Stimulated activated CD8-positive, alpha-beta memory T cell treated with anti-CD3 and anti-CD28 coated beads, Interleukin-4, amount 100 ng/mL, for 48 hours (primary cell): ENCODE results near the gene GRB10.

Experiments
- DNase-seq: peaks from one replicate; pipeline ENCODE4 v3.0.0-alpha.2; 2020

GRB10 gene

DNA sequence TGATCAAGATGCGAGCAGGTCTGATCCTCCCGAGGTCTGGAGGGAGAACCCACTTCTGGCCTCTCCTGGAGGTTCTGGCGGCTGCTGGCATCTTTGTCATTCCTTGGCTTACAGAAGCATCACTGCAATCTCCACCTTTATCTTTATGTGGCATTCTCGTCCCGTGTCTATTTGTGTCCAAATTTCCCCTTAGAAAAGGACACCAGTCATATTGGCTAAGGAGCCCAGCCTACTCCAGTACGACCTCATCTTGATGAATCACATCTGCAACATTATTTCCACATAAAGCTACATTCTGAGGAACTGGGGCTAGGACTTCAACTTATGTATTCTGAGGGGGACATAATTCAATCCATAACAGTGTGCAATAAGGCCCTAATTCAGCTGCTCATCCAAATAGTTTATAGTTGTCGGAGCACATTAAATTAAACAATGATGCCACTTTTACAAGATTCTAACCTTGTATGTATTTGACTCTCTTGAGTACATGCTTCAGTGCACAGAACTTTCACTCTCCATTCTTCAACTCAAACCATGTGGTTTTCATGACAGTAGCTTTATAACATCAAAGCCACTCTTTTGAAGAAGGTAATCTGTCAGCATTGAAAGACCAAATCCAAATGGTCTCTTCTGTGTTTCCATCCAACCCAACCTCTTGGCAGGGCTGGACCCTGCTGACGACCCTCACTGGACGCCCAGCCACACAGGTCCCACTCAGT is 131.3 kb downstream of the GRB10 start:
- DNase-seq, result no peak

- no peak for DNase-seq
Observed at GRCh38 chr7:50650057-50650664, 132.5 kb downstream of the GRB10 start.

GRCh38 chr7:50649259-50649885 is 133.3 kb downstream of the GRB10 start:
- no peak for DNase-seq

GRCh38 chr7:50648570-50649169 is 134.0 kb downstream of the GRB10 start:
- DNase-seq, result no peak

GRCh38 chr7:50648076-50648475 is 134.6 kb downstream of the GRB10 start:
- no peak for DNase-seq

DNA sequence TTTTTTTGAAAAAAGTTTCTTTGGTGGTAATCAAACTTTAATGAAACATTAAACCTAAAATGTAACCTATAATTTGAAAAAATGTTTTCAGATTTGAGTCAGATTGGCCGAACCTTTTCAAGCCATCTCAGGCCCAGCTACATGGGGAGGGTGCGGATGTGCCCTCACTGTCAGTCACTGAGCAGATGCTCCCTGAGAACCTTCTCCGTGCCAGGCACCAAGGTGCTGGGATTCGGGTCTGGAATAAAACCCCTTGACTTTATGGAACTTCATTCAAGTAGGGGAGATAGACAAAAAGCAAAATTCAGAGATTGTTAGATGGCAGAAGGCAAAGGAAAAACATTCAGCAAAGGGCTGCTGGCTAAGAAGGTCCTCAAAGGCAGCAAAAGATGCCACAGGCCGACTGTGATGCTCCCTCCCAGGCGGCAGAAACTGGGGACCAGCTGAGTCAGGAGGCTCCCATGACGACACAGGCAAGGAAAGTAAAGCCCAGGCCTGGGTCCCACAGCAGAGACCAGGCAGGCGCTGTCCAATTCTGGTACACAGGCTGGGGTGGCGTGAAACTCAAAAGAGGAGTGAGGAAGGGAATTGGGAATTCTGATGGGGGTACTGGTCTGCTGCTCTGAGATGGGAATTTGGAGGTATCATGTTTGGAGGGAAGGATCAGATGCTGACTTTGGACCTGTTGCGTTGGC is 135.3 kb downstream of the GRB10 start:
- DNase-seq, result no peak

DNA sequence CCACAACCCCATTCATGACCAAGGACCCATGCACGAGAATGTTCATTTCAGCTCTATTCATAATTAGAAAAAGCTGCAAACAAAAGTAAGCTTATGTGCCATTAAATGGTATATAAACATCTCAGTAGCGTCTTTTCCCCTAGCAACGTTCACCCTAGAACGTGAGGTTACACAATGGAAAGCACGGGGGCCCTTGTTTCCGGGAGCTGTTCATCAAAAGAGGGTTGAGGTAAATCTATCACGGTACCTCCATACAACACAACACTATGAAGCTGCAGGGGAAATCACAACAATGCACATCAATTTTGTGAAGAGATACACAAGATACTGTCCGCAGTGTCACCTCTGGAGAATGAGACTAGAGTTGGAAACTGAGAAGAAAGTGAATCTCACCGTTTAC is 136.6 kb downstream of the GRB10 start:
- DNase-seq, result no peak

DNA sequence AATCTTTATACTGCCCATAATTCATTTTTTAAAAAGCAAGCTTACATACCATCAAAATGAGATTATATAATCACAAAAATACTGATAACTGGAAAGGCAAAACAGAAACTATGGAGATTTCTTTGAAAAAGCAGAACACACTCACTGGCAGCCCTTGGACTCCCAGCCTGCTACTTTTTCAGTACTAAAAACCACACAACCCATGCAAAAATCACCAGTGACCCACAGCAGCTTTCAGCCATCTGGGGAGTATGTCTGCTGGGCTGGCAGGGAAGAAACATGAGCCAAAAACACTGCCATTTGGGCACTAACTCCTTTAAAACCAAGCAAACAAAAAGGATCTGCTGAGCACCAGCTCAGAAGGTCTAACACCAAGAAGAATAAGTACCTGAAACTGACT is 137.5 kb downstream of the GRB10 start:
- no peak for DNase-seq

- no peak for DNase-seq
Observed at GRCh38 chr7:50644586-50644985, 138.1 kb downstream of the GRB10 start.

DNA sequence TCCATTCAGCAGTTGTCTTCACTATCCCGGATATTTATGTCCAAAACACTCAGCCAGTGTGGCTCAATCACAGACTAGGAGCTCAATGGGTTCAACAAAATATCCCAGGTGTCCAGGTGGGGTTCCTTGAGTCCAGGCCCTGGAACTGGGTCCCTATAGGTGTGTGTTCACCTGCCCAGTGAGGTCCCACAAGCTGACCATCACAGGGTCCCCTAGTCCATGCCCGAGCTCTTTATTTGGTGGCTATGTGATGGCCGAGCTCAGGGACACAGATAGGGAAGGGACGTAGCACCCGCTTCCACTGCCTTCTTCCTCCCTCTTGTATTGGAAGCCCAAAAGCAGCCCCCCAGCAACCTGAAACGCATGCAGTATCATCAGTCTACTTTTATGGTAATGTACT is 138.6 kb downstream of the GRB10 start:
- no peak for DNase-seq

DNA sequence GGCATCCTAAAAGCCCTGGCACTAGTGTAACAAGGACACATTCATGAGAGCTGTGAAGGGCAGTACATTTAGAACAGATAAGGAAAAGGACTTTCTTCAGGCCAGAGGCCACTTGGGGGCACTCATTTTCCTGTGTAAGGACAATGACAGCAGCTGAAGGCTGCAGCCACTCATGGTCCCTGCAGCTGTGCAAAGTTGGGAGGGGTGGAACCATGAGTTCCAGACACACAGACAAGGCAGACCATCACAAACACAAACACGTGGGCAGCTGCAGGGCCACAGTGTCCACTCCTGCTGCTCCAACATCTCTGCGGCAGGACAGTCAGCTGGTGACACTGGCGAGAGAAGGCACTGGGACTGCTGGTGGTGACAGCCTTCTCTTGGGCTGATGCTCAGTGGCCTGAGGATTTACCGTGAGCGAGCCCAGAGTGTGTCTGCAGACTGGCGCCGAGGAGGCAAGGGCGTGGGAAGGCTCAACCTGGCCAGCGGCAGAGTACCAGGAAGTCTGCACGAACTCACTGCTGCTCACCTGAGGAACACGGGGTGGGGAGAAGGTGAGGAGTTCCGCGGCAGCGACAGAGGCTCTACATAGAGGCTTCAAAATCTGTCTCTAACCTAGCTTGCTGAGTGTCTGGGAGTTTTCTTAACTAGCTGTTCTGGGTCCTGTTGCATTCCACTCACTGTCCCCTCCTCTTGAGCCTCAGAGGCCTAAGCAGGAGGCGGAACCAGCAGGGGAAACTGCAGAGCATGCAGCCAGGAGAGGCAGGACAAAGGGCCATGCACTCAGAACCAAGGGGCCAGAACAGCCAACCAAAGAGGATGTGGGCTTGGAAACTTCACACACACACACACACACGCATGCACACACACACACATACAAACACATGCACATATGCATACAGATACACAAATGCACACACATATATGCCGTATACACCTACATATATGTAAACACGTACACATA is 141.0 kb downstream of the GRB10 start:
- DNase-seq, result no peak

DNA sequence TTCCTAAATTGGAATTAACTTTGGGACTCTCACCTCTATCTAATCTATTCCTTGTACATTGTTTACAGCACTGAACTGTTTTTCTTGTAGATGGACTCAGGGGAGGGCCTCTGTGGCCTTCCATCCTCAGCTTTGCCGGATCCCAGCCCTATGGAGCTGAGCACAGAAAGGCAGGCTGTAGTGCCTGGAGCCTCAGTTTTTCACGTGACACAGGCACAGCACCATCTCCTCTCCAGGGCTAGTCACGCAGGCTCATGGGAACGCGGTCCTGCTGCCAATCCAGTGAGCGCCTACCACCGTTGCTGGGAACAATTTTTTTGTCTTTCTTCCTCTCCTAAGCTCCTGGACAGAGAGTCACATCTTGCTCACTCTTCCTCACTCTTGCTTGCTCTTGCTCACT is 141.9 kb downstream of the GRB10 start:
- no peak for DNase-seq

DNA sequence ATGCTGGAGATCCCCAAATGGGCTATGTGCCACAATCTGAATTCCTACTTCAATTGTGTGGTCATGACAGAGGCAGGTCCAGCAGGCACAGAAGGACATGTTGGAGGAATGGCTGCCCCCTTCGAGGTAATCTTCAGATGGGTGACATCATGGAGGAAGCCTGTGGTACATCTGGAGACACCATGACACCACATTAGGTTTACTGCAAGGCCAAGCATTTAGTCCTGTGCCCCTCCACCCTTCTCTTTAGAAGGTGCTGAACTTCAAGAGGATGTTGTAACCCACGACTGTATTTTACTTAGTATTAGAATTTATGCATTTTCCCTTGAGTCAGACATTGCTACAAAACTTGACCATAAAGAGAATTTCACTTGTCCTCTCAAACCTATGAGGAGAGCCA is 142.4 kb downstream of the GRB10 start:
- DNase-seq, result no peak

GRCh38 chr7:50637725-50638643 is 144.7 kb downstream of the GRB10 start:
- no peak for DNase-seq

DNA sequence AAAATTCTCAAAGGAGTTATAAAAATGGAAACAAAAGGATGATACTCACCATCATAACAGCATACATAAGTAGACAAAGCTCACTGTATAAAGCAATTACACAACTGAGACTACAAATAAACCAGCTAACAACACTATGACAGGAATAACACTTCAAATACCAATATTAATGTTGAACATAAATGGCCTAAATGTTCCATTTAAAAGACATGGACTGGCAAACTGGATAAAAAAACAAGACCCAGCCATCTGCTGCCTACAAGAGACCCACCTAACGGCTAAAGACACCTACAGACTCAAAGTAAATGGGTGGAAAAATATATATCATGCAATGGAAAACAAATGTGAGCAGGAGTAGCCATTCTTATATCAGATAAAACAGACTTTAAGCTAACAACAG is 148.3 kb downstream of the GRB10 start:
- DNase-seq, result no peak

DNA sequence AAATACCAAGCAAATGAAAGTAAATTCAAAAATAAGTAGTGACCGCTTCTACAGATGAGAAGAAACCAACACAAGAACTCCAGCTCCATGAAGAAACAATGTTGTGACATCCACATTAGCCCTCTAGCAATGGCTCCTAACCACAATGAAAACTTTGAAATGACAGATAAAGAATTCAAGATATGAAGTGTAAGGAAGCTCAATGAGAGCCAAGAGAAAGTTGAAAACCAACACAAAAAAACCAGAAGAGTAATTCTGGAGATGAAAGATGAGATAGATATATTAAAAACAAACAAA is 149.3 kb downstream of the GRB10 start:
- no peak for DNase-seq

GRCh38 chr7:50632561-50633413 is 149.9 kb downstream of the GRB10 start:
- peak; percentile 71 for DNase-seq

DNA sequence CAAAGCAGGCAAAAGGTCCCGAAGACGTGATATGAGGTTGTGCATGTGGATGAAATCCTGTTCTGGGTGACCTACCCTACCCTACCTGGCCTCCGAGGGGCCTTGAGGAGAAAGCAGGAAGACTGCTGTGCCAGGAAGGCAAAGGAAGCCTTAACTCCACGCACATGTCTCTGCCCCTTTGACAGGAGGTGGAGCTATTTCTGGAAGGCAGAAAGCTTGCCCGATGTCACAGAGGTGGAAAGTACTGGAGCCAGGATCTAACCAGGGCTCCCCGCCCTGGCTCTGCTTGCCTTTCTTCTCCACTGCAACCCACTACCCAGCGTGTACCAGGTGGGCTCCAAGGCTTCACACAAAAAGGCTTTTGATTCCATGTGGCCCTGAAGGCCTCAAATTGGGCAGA is 151.1 kb downstream of the GRB10 start:
- no peak for DNase-seq

- DNase-seq, result no peak
Observed at GRCh38 chr7:50631100-50631499, 151.6 kb downstream of the GRB10 start.

DNA sequence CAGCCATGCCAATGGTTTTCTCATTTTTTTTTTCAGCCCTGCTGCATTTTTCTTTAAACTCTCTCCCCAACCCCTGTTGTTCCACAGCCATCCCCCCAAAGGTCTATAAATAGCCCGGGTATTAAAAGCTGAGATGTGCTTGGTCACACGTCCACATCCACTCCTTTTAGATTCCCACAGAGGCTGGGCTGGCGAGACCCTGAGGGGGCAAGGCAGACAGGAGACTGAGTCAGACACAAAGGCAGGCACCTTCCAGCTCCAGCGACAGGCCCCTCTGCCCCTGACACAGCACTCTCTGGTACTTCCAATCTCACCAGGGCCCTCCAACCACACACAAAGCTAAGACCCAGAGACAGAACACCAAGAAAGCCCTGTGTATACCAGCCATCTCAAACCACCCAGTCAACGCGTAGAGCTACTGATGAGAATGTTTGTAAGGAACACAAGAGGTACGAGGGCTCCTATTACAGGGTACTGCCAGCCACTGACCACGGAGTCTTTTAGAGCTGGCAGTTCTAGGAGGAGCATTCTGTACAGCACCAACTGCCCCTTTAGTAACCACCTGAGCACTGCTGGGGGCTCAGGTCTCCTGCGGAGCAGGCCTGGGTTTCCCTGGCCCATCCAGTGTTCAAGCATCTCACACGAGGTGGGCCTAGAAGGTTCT is 153.3 kb downstream of the GRB10 start:
- DNase-seq, result no peak
